NCI-H1105 treated with DMSO at 0.1 percent for 48 hours (cell line): ENCODE measurements around the gene ZNF182.
"Not testable (repeated sequence)": the region's sequence is repeated elsewhere in the genome, so short reads cannot be mapped to it uniquely, and the experiment has no call there.

Experiments used
- DNase-seq: peaks from one replicate; lab custom pipeline; 2025; lab: John Stamatoyannopoulos, UW

The ZNF182 gene

DNA sequence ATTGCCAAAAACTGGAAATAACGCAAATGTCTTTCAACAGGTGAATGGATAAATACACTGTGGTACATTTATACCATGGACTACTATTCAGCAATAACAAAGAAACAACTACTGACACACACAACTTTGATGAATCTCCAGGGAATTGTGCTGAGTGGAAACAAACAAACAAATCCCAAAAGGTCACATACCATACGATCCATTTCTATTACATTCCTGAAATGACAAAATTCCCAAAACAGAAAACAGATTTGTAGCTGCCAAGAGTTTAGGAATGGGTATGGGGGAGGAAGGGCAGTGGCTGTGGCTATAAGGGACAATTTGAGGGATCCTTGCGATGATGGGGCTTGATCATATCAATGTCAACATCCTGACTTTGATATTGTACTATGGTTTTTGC lies 2.5 kb downstream of the ZNF182 start:
- no peak for DNase-seq

DNA sequence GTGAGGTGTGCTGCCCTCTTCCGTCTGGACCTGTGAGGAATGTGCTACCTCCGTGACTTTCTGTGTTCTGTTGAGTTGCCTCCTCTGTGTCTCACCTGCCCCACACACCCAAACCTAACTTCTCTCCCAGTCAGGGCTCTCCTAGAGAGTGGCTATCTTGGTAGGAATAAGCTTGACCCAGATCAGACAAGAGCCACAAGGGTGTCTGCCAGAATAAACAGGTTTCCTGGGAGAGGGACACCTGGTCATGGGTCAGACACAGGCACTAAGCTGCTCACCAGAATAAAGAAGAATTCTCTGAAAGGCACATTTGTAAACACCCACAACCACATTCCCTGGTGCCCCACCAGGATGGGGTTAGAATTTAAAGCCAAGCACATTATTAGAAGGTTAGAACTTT lies 11.1 kb downstream of the ZNF182 start:
- no peak for DNase-seq

- no peak for DNase-seq
These were observed 11.8 kb downstream of the ZNF182 start for GRCh38 chrX:47992095-47992380.

GRCh38 chrX:47991263-47992094 lies 12.3 kb downstream of the ZNF182 start:
- DNase-seq = no peak

DNA sequence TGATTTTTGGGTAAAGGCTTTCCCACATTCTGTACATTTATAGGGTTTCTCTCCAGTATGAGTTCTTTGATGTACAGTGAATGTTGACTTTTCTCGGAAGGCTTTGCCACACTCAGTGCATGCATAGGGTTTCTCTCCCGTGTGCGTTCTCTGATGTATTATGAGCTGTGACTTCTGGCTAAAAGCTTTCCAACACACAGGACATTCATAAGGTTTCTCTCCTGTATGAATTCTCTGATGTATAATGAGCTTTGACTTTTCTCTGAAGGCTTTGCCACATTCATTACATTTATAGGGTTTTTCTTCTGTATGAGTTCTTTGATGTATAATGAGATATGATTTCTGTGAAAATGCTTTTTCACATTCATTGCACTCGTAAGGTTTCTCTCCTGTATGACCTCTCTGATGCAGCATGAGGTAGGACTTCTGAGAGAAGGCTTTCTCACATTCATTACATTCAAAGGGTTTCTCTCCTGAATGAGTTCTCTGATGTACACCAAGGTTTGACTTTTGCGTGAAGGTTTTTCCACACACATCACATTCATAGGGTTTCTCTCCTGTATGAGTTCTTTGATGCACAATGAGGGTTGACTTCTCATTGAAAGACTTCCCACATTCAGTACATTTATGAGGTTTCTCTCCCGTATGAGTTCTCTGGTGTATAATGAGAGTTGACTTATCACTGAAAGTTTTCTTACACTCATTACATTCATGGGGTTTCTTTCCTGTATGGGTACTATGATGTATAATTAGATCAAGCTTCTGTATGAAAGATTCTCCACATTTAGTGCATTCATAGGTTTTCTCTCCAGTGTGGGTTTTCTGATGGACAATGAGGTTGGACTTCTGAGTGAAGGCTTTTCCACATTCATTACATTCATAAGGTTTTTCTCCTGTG lies 27.3 kb downstream of the ZNF182 start:
- no peak for DNase-seq

GRCh38 chrX:47973235-47973634 lies 30.6 kb downstream of the ZNF182 start:
- DNase-seq = no peak

DNA sequence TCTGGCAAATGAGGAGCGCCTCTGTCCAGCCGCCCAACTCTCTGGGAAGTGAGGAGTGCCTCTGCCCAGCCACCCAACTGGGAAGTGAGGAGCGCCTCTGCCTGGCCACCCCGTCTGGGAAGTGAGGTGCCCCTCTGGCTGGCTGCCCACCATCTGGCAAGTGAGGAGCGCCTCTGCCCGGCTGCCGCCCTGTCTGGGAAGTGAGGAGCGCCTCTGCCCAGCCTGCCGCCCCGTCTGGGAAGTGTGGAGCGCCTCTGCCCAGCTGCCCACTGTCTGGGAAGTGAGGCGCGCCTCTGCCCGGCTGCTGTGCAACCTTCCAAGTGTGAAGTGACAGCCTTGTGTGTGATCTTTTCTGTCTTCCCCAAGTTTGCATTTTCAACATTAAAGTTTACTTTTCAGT lies 38.3 kb downstream of the ZNF182 start:
- not testable (repeated sequence) for DNase-seq

GRCh38 chrX:47961830-47962229 lies 42.0 kb downstream of the ZNF182 start:
- not testable (repeated sequence) for DNase-seq

GRCh38 chrX:47960406-47960805 lies 43.4 kb downstream of the ZNF182 start:
- DNase-seq = no peak

DNA sequence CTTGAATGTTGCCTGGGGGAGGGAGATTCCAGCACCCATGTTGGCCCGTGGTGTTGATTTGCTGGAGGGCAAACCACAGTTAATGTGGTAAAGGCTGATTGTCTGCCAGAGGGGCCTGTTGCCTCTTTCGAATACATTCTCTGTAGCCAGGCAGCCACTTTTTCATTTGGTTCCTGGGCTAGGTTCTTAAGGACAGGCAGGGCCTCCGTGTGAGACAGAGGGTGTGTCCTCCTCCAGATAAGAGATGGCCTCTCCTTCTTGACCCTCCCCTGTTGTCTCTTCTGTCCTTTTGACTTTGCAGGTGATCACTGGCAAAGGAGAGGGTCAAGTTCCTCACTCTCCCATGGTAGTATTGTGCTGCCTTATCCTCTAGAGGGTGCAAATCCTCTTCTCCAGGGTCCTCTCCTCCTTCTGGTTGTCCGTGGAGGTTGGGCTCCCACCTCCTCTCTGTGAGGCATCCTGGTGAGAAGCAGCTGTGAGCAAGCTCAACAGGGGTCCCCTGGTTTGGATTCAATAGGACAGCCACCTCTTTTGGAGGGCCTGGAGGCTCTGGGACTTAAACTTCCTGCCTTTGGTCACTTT lies 44.9 kb downstream of the ZNF182 start:
- no peak for DNase-seq

- not testable (repeated sequence) for DNase-seq
These were observed 45.6 kb downstream of the ZNF182 start for GRCh38 chrX:47958206-47958605.

DNA sequence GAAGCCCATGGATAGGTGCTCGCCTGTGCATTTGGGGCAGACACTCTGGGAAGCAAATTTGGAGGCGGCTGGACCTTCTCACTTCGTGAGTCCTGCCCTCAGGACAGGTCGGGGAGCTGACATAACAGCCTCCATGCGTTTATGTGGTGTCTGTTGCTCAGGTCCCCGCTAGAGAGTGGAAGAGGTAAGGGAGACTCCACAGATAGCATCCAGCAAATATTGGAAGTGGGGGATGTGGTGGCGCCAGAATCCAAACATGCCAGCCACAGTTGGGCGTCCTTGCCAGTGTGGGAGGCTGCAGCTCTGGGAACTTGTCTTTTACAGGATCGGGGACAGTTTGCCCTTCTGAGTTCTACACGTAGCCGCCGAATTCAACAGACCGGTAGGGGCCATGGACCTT lies 47.8 kb downstream of the ZNF182 start:
- no peak for DNase-seq

GRCh38 chrX:47955295-47955694 lies 48.5 kb downstream of the ZNF182 start:
- not testable (repeated sequence) for DNase-seq

DNA sequence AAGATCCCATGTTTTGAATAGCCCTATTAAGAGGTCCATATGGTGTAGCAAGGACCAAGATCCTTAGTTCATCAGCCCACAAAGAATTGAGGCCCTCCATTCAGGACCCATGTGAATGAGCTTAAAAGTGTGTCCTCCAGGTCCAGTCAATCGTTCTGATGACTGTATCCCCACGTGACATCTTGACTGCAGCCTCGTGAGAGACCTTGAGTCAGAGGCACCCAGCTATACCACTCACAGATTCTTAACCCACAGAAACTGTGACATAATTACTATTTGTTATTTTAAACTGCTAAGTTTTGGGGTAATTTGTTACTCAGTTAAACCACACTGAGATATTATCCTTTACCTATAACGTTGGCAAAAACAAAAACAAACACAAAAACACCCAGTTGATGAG lies 62.4 kb downstream of the ZNF182 start:
- no peak for DNase-seq

DNA sequence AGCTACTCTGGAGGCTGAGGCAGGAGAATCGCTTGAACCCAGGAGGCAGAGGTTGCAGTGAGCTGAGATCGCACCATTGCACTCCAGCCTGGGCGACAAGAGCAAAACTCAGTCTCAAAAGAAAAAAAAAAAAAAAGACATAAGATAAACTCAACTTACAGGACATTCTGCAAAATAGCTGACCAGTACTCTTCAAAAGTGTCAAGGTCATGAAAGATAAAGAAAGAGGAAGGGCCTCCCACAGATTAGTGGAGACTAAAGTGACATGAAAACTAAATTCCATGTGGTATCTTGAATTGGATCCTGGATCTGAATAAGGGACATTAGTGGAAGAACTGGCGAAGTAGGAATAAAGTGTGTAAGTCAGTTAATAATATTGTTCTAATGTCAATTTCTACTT lies 63.3 kb downstream of the ZNF182 start:
- no peak for DNase-seq

GRCh38 chrX:47936940-47937317 lies 66.9 kb downstream of the ZNF182 start:
- no peak for DNase-seq

GRCh38 chrX:47936224-47936939 lies 67.4 kb downstream of the ZNF182 start:
- peak; percentile 56 for DNase-seq

DNA sequence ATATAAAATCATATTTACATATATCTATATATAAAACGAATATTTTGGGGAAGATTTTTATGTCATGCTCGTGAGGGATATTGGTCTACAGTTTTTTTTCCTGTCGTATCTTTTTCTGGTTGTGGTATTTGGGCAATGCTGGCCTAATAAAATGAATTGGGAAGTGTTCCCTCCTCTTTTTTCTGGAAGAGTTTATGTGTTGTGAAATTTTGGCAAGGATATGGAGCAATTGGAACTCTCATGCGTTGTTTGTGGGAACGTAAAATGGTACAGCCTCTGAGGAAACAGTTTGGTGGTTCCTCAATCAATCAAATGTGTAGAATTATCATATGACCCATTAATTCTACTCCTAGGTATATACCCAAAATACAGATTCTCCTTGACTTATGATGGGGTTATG lies 69.8 kb downstream of the ZNF182 start:
- no peak for DNase-seq

DNA sequence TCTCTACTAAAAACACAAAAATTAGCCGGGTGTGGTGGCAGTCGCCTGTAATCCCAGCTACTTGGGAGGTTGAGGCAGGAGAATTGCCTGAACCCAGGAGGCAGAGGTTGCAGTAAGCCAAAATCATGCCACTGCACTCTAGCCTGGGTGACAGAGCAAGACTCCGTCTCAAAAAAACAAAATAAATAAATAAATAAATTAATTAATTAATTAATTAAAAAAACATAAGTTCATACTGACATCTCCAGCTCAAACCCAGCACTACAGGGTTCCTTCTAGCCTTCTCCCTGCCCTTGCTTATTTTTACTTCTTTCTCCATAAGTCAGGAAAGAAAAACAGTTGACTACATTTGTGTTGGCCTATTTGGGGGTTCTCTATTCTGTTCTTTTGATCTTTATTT lies 71.8 kb downstream of the ZNF182 start:
- DNase-seq = not testable (repeated sequence)

GRCh38 chrX:47927212-47927611 lies 76.6 kb downstream of the ZNF182 start:
- no peak for DNase-seq
